Panc1 (cell line): ENCODE data around the gene VCP. TPM values are rescaled to one million over a fixed set of nuclear protein-coding genes. Genes with fewer than 3 reads are reported as not detected.
A peak's percentile ranks its signal among the peaks of the same experiment; 100 is the strongest.

ENCODE experiments used
- ATAC-seq: fragments of 200-7000 bp; cut with Tn5 transposase; 2 replicates; pipeline ENCODE4 v1.9.1; 2020; ENCODE audit warnings: mild to moderate bottlenecking, moderate library complexity
- BruUV-seq: library from RNA; stranded (reverse); fragments of 400-500 nt; replicated peaks from 2 replicates; lab custom pipeline; 2021; lab: Mats Ljungman, UMichigan
- CTCF ChIA-PET: fragments of 300-600 bp; sonication (Branson Sonifier 250); formaldehyde crosslinking; loops from one replicate; lab custom pipeline; 2022; ENCODE audit warnings: antibody characterized with exemption; lab: Charles Lee
- POLR2A ChIA-PET: fragments of 300-600 bp; sonication (Branson Sonifier 250); formaldehyde crosslinking; loops from one replicate; lab custom pipeline; 2022; ENCODE audit warnings: antibody characterized with exemption; lab: Charles Lee
- DNase-seq: peaks from one replicate; pipeline ENCODE4 v3.0.0-alpha.2; 2010; ENCODE audit warnings: low read depth, low spot score
- H3K27ac ChIP-seq: 2 replicates; pipeline ENCODE4 v1.5.1; 2011; ENCODE audit warnings: mild to moderate bottlenecking, low read length, inconsistent platforms
- H3K27me3 ChIP-seq: fragments of 200-500 bp; sonication (Bioruptor generic); 2 replicates; pipeline ENCODE4 v1.6.0; 2014; ENCODE audit warnings: low read length, inconsistent platforms; ENCODE audit not compliant: control insufficient read depth, insufficient read depth
- H3K36me3 ChIP-seq: fragments of 200-500 bp; sonication (Bioruptor generic); 2 replicates; pipeline ENCODE4 v1.5.1; 2014; ENCODE audit warnings: inconsistent platforms, mild to moderate bottlenecking, low read length, moderate library complexity; ENCODE audit not compliant: control insufficient read depth, insufficient read depth
- H3K4me1 ChIP-seq: 2 replicates; pipeline ENCODE4 v1.5.1; 2011; ENCODE audit warnings: inconsistent platforms, mild to moderate bottlenecking, low read length, moderate library complexity; ENCODE audit not compliant: control insufficient read depth, insufficient read depth
- H3K4me3 ChIP-seq, 2 experiments: 2 replicates each; pipeline ENCODE4 v1.5.1; 2011 to 2012; ENCODE audit warnings: low read depth in 2 of 2, low read length in 2 of 2, mild to moderate bottlenecking in 2 of 2, inconsistent platforms in 1 of 2, moderate library complexity in 1 of 2
- H3K9me3 ChIP-seq: fragments of 200-500 bp; sonication (Bioruptor generic); 2 replicates; pipeline ENCODE4 v1.5.1; 2014; ENCODE audit warnings: low read depth, mild to moderate bottlenecking, inconsistent platforms, low read length, moderate library complexity; ENCODE audit not compliant: control insufficient read depth, insufficient read depth
- CTCF ChIP-seq: fragments of 450-650 bp; IDR thresholded peaks from 2 replicates; pipeline ENCODE4 v1.5.1; 2017; ENCODE audit warnings: mild to moderate bottlenecking
- POLR2AphosphoS5 ChIP-seq: IDR thresholded peaks from 2 replicates; pipeline ENCODE4 v1.6.1; 2012; ENCODE audit warnings: mild to moderate bottlenecking, low read depth, low read length, moderate library complexity
- SIN3A ChIP-seq: IDR thresholded peaks from 2 replicates; pipeline ENCODE4 v1.6.1; 2012; ENCODE audit warnings: low read depth, mild to moderate bottlenecking, low read length, moderate library complexity, borderline replicate concordance; ENCODE audit not compliant: insufficient read depth
- TCF7L2 ChIP-seq: IDR thresholded peaks from 2 replicates; pipeline ENCODE4 v1.6.1; 2011; ENCODE audit warnings: mild to moderate bottlenecking, low read depth, low read length, inconsistent platforms
- in situ Hi-C: cut with HindIII; loops from 2 replicates; pipeline ENCODE4 v1.10.0; 2016; ENCODE audit warnings: low sequenced_read_pairs, low pct_unique_long_range_greater_than_20kb
- intact Hi-C: fragments of 100-400 bp; cut with micrococcal nuclease; formaldehyde crosslinking; loops from one replicate; pipeline ENCODE4 v1.10.0; 2022; ENCODE audit not compliant: unreplicated experiment
- total RNA-seq: library from RNA; stranded (reverse); gene quantifications from one replicate; pipeline ENCODE4 v1.2.1, GENCODE V29; 2021; ENCODE audit not compliant: unreplicated experiment

Gene VCP
- total RNA-seq, 1 experiment from 2014 or later: 472 TPM

DNA sequence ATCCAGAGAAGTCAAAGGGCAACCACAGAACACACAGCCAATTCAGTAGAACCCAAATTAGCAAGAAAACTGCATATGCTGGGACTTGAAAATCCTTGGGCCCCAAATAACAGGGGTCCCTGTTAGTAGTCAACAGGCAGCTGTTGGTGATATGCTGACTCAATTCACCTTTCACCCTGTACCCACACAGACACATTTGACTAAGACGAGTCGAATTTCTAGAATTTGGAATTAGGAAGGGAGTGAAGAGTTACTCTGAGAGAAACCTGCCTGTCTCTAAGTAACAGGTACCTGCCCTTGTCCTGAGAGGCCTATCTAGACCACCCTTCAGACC, 821 bp upstream of the VCP start:
- H3K9me3 ChIP-seq: no peaks in the 10 kb centered on the region
- CTCF ChIA-PET: no interaction called here
- H3K27me3 ChIP-seq: no peaks in the 10 kb centered on the region
- peaks cover 24% of the 10 kb centered on the region for H3K4me1 ChIP-seq
- DNase-seq (no peak), ATAC-seq (no peak)
- TF ChIP-seq TCF7L2 (no peak), POLR2AphosphoS5 (no peak)
- H3K27ac ChIP-seq: peak overlapping the region; percentile 89
- in situ Hi-C loops: no loop called here
- H3K36me3 ChIP-seq: no peaks in the 10 kb centered on the region; the same call in none of the 2 replicates
- intact Hi-C loops: no loop called here
- BruUV-seq: TSS peak; percentile 88
- POLR2A ChIA-PET: no interaction called here
- H3K4me3 ChIP-seq: no peak overlapping the region

DNA sequence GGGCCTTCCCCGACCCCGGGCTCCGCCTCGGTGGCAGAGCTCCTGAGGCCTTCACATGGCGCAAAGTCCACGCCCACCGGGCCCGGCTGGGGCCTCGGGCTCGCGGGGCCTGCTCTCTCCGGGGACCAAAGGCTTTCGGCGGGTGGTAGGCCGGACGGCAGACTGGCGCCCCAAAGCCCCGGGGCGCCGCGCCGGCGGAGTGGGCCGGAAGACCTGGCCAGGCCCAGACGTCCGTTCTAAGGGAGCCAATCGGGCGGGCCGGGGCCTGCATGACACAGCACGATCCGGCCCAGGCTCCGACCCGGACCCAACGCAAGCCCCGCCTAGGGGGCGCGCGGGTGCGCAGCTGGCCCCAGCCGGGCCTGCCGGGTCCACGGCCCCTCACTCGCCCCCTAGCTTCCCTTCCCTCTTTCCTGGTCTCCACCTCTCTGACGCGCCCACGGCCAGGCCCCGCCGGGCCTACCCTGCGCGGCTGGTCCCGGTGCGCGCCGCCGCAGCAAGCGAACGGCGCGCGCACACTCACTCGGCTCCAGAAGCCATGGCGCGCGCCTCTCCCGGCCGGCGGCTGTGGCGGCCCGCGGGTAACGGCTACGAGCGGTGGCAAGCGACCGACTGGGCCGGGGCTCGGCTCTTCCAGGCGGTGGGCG, 488 bp downstream of the VCP start:
- BruUV-seq: no TSS peak
- ChIA-PET POLR2A (interaction anchor here (0.6 to 1.4 kb wide), 6 partner anchors 9 to 654 kb away, joined by 3 to 15 read pairs (median 4); partner anchors contain the start of genes DNAJB5 and STOML2), CTCF (interaction anchor here (0.5 kb wide), 2 partner anchors 21 to 382 kb away, joined by 3 to 4 read pairs; no protein-coding TSS in a partner anchor)
- H3K36me3 ChIP-seq: peaks cover 13% of the 10 kb centered on the region
- no peaks in the 10 kb centered on the region for H3K9me3 ChIP-seq
- peaks cover 22% of the 10 kb centered on the region for H3K4me1 ChIP-seq
- in situ Hi-C loops: no loop called here
- no peaks in the 10 kb centered on the region for H3K27me3 ChIP-seq
- ATAC-seq (peak; percentile 87), DNase-seq (no peak)
- intact Hi-C loops: no loop called here
- TF ChIP-seq POLR2AphosphoS5 (no peak; the same call in 1 of the 2 replicates), SIN3A (peak; percentile 84; the same call in 1 of the 2 replicates)
- peak overlapping the region; percentile 98 for H3K27ac ChIP-seq
- peak overlapping the region; percentile 68 to 93 for H3K4me3 ChIP-seq

DNA sequence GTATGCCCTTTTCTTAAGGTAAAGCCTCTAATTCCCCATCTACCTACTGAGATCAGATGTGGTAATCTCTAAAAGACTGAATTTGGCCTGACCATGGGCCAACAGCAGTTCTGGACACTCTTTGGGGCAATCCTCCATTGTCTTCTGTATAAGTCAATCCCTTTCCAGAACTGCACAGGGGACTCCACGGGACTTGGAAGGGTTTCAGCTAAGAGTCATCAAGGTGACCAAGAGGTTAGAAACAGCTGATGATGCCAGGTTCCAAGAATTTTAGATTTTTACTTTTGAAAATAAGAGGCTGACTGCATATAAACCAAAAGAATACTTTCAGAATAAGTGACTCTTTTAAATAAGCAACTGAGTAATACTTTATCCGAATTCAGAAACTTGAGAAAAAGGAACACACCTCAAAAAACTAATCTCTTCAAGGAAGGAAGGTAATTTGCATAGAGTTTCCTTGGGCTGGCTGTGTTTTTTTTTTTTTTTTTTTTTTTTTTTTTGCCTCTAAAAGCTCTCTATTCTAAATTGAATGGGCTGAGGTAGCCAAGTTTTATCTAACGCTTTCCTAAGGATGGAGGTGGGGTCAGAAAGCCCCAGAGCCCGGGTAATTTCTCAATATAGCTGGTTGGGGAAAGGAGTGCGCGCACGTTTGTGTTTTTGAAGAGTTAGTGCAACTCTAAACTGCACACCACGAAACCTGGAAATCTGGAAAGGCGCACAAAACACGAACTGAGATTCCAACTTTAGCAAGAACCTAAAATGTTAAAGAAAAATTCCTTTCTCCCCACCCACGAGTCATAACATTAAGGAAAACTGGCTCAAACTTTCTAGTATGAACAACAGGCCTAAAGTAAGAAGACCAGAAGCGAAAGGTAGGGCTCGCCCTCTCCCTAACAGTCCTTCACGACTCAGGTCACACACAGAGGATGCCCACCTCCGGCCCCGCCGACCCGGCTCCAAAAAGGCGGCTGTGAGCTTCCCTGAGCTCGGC, 1.3 kb downstream of the VCP start:
- TSS peak; percentile 76 for BruUV-seq
- TF ChIP-seq POLR2AphosphoS5: no peak; the same call in 1 of the 2 replicates
- no peak for TF ChIP-seq TCF7L2
- TF ChIP-seq CTCF: no peak
- TF ChIP-seq SIN3A: no peak
- Histone ChIP-seq H3K27ac (peak overlapping the region; percentile 98), H3K9me3 (no peaks in the 10 kb centered on the region), H3K27me3 (no peaks in the 10 kb centered on the region), H3K4me1 (peaks cover 22% of the 10 kb centered on the region), H3K36me3 (peaks cover 17% of the 10 kb centered on the region), H3K4me3 (peak overlapping the region; percentile 68 to 93)
- intact Hi-C loops: no loop called here
- DNase-seq: no peak
- CTCF ChIA-PET: interaction anchor here (0.5 kb wide), 2 partner anchors 21 to 383 kb away, joined by 3 to 4 read pairs; no protein-coding TSS in a partner anchor
- POLR2A ChIA-PET: interaction anchor here (0.6 to 1.4 kb wide), 5 partner anchors 9 to 655 kb away, joined by 3 to 6 read pairs (median 4); partner anchors contain the start of genes DNAJB5 and STOML2
- in situ Hi-C loops: no loop called here
- ATAC-seq: no peak
